GM23338 (cell line): ENCODE measurements around the gene FOXG1. TPM values are rescaled to one million over a fixed set of nuclear protein-coding genes. Genes with fewer than 3 reads are reported as not detected.

Experiments used
- ATAC-seq: fragments of 200-7000 bp; cut with Tn5 transposase; 3 replicates; pipeline ENCODE4 v1.9.1; 2020
- DNase-seq: peaks from one replicate; pipeline ENCODE4 v3.0.0-alpha.2; 2015; ENCODE audit warnings: low spot score
- H2AFZ ChIP-seq: fragments of 200-600 bp; sonication (generic); 2 replicates; pipeline ENCODE4 v1.8.0; 2016; ENCODE audit warnings: antibody characterized with exemption, mild to moderate bottlenecking, moderate library complexity
- H3F3A ChIP-seq: fragments of 200-600 bp; sonication (generic); replicated peaks from 2 replicates; pipeline ENCODE4 v1.8.0; 2017; ENCODE audit warnings: antibody characterized with exemption, mixed run types, low read depth
- H3K27ac ChIP-seq: fragments of 200-600 bp; sonication (generic); 2 replicates; pipeline ENCODE4 v1.6.1; 2016; ENCODE audit warnings: low read depth
- H3K27me3 ChIP-seq: fragments of 200-600 bp; sonication (generic); 2 replicates; pipeline ENCODE4 v1.8.0; 2016; ENCODE audit warnings: mild to moderate bottlenecking, mixed run types, moderate library complexity; ENCODE audit not compliant: insufficient read depth
- H3K36me3 ChIP-seq: fragments of 200-600 bp; sonication (generic); 2 replicates; pipeline ENCODE4 v1.8.0; 2016; ENCODE audit warnings: mild to moderate bottlenecking; ENCODE audit not compliant: insufficient read depth
- H3K4me1 ChIP-seq: fragments of 200-600 bp; sonication (generic); 2 replicates; pipeline ENCODE4 v1.8.0; 2016; ENCODE audit warnings: mild to moderate bottlenecking, moderate library complexity; ENCODE audit not compliant: insufficient read depth
- H3K4me2 ChIP-seq: fragments of 200-600 bp; sonication (generic); 2 replicates; pipeline ENCODE4 v1.7.1; 2017; ENCODE audit warnings: mixed run types
- H3K4me3 ChIP-seq: fragments of 200-600 bp; sonication (generic); 2 replicates; pipeline ENCODE4 v1.6.1; 2016; ENCODE audit warnings: mixed run types
- H3K79me2 ChIP-seq: fragments of 200-600 bp; sonication (generic); replicated peaks from 2 replicates; pipeline ENCODE4 v1.8.0; 2017; ENCODE audit warnings: mild to moderate bottlenecking; ENCODE audit not compliant: insufficient read depth
- H3K9me2 ChIP-seq: fragments of 200-600 bp; sonication (generic); 2 replicates; pipeline ENCODE4 v1.8.0; 2017; ENCODE audit not compliant: insufficient read depth
- H4K20me1 ChIP-seq: fragments of 200-600 bp; sonication (generic); replicated peaks from 2 replicates; pipeline ENCODE4 v1.8.0; 2017; ENCODE audit warnings: mild to moderate bottlenecking; ENCODE audit not compliant: insufficient read depth
- H3K27ac Mint-ChIP-seq: 2 replicates; pipeline ENCODE4 v1.8.0; 2020; ENCODE audit warnings: inconsistent platforms, mild to moderate bottlenecking, moderate library complexity, mixed read lengths
- H3K27me3 Mint-ChIP-seq: 3 replicates; pipeline ENCODE4 v1.8.0; 2022; ENCODE audit warnings: low read depth, mild to moderate bottlenecking, moderate library complexity, mixed read lengths, inconsistent platforms; ENCODE audit not compliant: insufficient read depth, poor library complexity
- H3K36me3 Mint-ChIP-seq: 3 replicates; pipeline ENCODE4 v1.8.0; 2021; ENCODE audit warnings: low read depth, mild to moderate bottlenecking, inconsistent platforms, moderate library complexity, mixed read lengths
- H3K4me1 Mint-ChIP-seq: 3 replicates; pipeline ENCODE4 v1.8.0; 2020; ENCODE audit warnings: mild to moderate bottlenecking, inconsistent platforms, mixed read lengths
- H3K4me3 Mint-ChIP-seq: 3 replicates; pipeline ENCODE4 v1.8.0; 2021; ENCODE audit warnings: moderate library complexity, mild to moderate bottlenecking, inconsistent platforms, mixed read lengths
- H3K9me3 Mint-ChIP-seq: 3 replicates; pipeline ENCODE4 v1.8.0; 2020; ENCODE audit warnings: moderate library complexity, mild to moderate bottlenecking, inconsistent platforms, mixed read lengths
- EZH2 ChIP-seq: fragments of 200-600 bp; sonication (generic); IDR thresholded peaks from one replicate; pipeline ENCODE4 v1.8.0; 2017; ENCODE audit warnings: antibody characterized with exemption, mild to moderate bottlenecking, low read depth; ENCODE audit not compliant: unreplicated experiment
- EZH2phosphoT487 ChIP-seq: fragments of 200-600 bp; sonication (generic); IDR thresholded peaks from one replicate; pipeline ENCODE4 v1.8.1; 2018; ENCODE audit warnings: antibody characterized with exemption; ENCODE audit not compliant: unreplicated experiment
- ZNF114 ChIP-seq: fragments of 250-450 bp; sonication (Bioruptor Pico); IDR thresholded peaks from 2 replicates; pipeline ENCODE4 v1.5.0; 2020; ENCODE audit warnings: mild to moderate bottlenecking, moderate library complexity
- polyA plus RNA-seq: library from polyadenylated mRNA; unstranded; fragments of >200 nt; fragmentation: Nextera tagmentation; extraction: Ambion mirVana; gene quantifications from 2 replicates; pipeline ENCODE4 v1.2.1, GENCODE V29; 2016
- total RNA-seq: library from RNA; depleted of rRNA; stranded (reverse); fragments of >200 nt; shearing (Covaris generic); gene quantifications from 2 replicates; pipeline ENCODE4 v1.2.3, GENCODE V29; 2014
- TF ChIP-seq, protein P1 (sequence below): IDR thresholded peaks from one replicate; pipeline ENCODE4 v1.6.1; 2018; ENCODE audit warnings: antibody characterized with exemption; ENCODE audit not compliant: unreplicated experiment
- TF ChIP-seq, protein P2 (sequence below), 2 experiments: fragments of 200-600 bp in 1 of 2; sonication (generic) in 1 of 2; conservative IDR thresholded peaks; 2 replicates each; pipeline versions ENCODE4 v1.5.1 to v1.6.1; 2016 to 2017; ENCODE audit warnings: antibody characterized with exemption in 2 of 2, low read depth in 2 of 2, mild to moderate bottlenecking in 2 of 2, moderate library complexity in 1 of 2
- TF ChIP-seq, protein P3 (sequence below): IDR thresholded peaks from 2 replicates; pipeline ENCODE4 v1.6.1; 2016; ENCODE audit warnings: antibody characterized with exemption

FOXG1 gene
- total and polyA plus RNA-seq, 2 experiments from 2014 or later = 0.05 to 0.10 TPM

DNA sequence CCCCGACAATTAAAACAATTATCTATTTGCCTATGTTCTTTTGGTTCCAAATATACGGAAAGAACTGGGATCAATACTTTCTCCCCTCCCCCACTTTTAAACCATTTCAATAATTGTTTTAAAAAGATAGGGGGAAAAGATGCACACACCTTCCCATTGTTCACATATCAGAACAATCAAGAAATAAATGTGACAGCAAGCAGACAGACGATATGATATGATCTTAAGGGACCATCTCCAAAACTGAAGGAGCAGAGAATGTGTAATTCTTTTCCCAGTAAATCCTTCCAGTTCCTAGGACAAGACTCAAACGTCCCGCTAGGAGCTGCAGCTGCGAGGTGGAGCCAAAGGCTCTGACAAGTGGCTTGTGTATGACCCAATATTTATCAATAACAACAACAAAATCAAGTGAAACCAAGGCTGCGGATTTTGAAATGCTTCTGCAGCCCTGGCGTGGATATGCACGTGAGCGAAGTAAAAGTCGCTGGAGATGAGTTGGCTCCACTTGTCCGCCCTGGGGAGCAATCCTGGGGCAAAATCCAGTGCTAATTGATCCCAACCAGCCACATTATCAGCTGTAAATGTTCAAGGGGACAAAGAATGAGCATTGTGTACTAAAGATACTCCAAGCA lies 8.2 kb upstream of the FOXG1 start (continued):
- TF ChIP-seq, protein P1, sequence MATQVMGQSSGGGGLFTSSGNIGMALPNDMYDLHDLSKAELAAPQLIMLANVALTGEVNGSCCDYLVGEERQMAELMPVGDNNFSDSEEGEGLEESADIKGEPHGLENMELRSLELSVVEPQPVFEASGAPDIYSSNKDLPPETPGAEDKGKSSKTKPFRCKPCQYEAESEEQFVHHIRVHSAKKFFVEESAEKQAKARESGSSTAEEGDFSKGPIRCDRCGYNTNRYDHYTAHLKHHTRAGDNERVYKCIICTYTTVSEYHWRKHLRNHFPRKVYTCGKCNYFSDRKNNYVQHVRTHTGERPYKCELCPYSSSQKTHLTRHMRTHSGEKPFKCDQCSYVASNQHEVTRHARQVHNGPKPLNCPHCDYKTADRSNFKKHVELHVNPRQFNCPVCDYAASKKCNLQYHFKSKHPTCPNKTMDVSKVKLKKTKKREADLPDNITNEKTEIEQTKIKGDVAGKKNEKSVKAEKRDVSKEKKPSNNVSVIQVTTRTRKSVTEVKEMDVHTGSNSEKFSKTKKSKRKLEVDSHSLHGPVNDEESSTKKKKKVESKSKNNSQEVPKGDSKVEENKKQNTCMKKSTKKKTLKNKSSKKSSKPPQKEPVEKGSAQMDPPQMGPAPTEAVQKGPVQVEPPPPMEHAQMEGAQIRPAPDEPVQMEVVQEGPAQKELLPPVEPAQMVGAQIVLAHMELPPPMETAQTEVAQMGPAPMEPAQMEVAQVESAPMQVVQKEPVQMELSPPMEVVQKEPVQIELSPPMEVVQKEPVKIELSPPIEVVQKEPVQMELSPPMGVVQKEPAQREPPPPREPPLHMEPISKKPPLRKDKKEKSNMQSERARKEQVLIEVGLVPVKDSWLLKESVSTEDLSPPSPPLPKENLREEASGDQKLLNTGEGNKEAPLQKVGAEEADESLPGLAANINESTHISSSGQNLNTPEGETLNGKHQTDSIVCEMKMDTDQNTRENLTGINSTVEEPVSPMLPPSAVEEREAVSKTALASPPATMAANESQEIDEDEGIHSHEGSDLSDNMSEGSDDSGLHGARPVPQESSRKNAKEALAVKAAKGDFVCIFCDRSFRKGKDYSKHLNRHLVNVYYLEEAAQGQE = no peak
- no peak for TF ChIP-seq ZNF114 (CRISPR knock-in tag)

DNA sequence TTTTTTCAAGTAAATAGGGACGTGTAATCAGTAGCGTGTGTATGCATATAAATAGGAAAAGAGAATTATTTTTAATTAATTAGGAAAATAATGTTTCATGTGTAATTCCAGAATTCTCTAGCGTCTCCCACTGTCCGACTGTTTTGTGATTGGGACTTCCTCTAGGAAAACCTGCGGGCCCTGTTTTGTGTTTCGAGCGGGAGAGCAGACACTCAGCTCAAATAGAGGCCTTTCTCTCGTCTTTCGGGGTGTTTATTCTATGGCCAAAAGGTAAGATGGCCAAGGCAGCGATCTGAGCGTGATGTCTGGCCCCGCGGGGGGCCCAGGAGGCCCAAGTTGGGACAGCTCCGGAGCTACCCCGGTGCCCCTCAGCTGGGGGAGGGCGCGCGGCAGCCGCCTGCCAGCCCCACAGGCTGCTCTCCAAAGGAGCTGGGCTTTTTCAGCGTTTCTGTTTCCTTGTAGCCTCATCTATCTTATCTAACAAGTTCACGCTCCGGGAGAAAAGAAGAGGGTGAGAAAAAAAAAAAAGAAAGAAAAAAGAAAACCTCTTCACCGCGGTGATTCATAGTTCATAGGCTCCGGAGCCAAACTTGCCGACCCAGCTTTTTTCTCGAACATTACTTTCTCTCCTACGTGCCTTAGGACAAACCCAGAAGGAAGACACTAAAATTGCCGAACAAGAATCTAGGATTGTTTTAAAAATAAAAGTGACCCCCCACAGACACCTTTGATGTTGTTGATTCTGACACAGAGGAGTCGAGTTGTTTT lies 7.5 kb upstream of the FOXG1 start:
- Histone ChIP-seq H3K4me1 (peaks cover 75% of the 10 kb centered on the region), H4K20me1 (peaks cover 50% of the 10 kb centered on the region), H3K4me2 (peak overlapping the region; percentile 71), H3K27me3 (peaks cover 98% of the 10 kb centered on the region), H3K9me2 (no peaks in the 10 kb centered on the region), H3K36me3 (no peaks in the 10 kb centered on the region), H3K27ac (no peak overlapping the region), H3K79me2 (no peaks in the 10 kb centered on the region), H2AFZ (no peak overlapping the region), H3F3A (peaks cover 11% of the 10 kb centered on the region), H3K4me3 (peak overlapping the region; percentile 42)
- peak overlapping the region; percentile 67 for H3K4me3 Mint-ChIP-seq
- peak; percentile 27 for ATAC-seq
- peaks cover 62% of the 10 kb centered on the region for H3K4me1 Mint-ChIP-seq
- peaks cover 2% of the 10 kb centered on the region; the same call in 2 of the 3 replicates for H3K9me3 Mint-ChIP-seq
- peak; percentile 36 for TF ChIP-seq EZH2
- TF ChIP-seq, protein P2, sequence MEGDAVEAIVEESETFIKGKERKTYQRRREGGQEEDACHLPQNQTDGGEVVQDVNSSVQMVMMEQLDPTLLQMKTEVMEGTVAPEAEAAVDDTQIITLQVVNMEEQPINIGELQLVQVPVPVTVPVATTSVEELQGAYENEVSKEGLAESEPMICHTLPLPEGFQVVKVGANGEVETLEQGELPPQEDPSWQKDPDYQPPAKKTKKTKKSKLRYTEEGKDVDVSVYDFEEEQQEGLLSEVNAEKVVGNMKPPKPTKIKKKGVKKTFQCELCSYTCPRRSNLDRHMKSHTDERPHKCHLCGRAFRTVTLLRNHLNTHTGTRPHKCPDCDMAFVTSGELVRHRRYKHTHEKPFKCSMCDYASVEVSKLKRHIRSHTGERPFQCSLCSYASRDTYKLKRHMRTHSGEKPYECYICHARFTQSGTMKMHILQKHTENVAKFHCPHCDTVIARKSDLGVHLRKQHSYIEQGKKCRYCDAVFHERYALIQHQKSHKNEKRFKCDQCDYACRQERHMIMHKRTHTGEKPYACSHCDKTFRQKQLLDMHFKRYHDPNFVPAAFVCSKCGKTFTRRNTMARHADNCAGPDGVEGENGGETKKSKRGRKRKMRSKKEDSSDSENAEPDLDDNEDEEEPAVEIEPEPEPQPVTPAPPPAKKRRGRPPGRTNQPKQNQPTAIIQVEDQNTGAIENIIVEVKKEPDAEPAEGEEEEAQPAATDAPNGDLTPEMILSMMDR (conservative IDR thresholded peaks at IDR 0.05; ENCODE audit: low read depth in 2 of 2) = no peak
- H3K27ac Mint-ChIP-seq = no peak overlapping the region
- peaks cover 100% of the 10 kb centered on the region for H3K27me3 Mint-ChIP-seq
- H3K36me3 Mint-ChIP-seq = no peaks in the 10 kb centered on the region
- DNase-seq = no peak

DNA sequence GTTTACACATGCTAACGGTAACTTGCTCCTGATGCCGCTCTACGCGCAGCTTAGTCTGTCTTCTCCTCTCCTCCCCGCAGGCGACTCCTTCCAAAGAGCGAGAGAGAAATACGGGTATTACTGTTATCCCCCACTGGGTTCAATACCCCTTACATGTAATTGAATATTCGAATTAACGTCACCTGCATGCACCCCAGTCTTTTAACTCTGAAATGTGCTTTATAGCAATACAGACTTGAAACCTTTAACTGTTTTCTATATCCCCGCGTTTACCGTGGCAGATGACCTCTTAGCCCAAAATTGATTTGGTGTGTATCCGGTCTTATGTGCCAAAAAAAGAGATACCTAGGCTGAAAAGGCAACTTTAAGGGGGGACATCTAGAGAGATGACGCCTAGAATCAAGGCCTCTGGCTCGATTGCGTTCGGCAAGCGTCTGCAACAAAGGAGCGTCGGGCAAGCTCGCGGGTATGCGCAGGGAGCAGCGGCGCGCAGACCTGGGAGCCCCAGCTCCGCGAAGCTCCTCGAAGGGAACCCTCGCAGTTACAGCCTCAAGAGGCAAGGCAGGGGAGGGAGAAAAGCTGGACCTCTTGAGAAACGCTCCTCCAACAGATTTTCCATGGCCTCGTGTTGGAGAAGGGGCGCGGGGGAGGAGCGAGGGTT lies 6.8 kb upstream of the FOXG1 start:
- DNase-seq = peak; percentile 67
- ATAC-seq = peak; percentile 47
- Histone ChIP-seq H3K4me3 (peak overlapping the region; percentile 42), H3K79me2 (no peaks in the 10 kb centered on the region), H3F3A (peaks cover 11% of the 10 kb centered on the region), H3K4me2 (peak overlapping the region; percentile 71), H3K27me3 (peaks cover 100% of the 10 kb centered on the region), H3K9me2 (no peaks in the 10 kb centered on the region), H3K27ac (no peak overlapping the region), H3K4me1 (peaks cover 75% of the 10 kb centered on the region), H3K36me3 (no peaks in the 10 kb centered on the region), H2AFZ (no peak overlapping the region), H4K20me1 (peaks cover 50% of the 10 kb centered on the region)
- H3K4me1 Mint-ChIP-seq = peaks cover 66% of the 10 kb centered on the region
- no peaks in the 10 kb centered on the region for H3K36me3 Mint-ChIP-seq
- H3K4me3 Mint-ChIP-seq = peak overlapping the region; percentile 67
- peaks cover 2% of the 10 kb centered on the region; the same call in 2 of the 3 replicates for H3K9me3 Mint-ChIP-seq
- TF ChIP-seq EZH2 (peak; percentile 89), EZH2phosphoT487 (peak; percentile 57)
- TF ChIP-seq, protein P2 (conservative IDR thresholded peaks at IDR 0.05; ENCODE audit: low read depth in 2 of 2) = no peak
- TF ChIP-seq, protein P3, sequence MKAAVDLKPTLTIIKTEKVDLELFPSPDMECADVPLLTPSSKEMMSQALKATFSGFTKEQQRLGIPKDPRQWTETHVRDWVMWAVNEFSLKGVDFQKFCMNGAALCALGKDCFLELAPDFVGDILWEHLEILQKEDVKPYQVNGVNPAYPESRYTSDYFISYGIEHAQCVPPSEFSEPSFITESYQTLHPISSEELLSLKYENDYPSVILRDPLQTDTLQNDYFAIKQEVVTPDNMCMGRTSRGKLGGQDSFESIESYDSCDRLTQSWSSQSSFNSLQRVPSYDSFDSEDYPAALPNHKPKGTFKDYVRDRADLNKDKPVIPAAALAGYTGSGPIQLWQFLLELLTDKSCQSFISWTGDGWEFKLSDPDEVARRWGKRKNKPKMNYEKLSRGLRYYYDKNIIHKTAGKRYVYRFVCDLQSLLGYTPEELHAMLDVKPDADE = no peak
- H3K27me3 Mint-ChIP-seq = peaks cover 100% of the 10 kb centered on the region
- no peak overlapping the region for H3K27ac Mint-ChIP-seq
